Measurements from ENCODE around the gene PRRT4. TPM values are rescaled to one million over a fixed set of nuclear protein-coding genes. Genes with fewer than 3 reads are reported as not detected.

The PRRT4 gene
- total RNA-seq, 1 donor from 2014 or later, result 0.26 TPM

DNA sequence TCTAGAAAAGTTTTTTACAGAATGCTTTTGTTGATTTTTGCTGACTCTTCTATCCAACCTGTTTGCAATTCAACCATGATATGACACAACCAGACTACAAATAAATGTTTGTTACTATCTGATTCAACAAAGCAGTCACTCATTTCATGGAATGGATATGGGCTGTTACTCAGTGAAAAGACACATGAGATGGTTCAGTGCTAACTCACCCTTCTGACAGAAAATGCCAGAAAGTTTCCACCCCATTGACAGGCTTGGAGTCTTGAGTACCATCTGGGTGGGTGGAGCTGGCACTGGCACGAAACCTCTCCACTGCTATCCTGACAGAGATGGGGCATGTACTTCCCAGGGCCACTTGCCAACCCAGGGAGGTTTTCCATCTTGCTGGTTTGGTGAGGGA is 57.3 kb downstream of the PRRT4 start:
- peaks cover 56% of the 10 kb centered on the region for H3K36me3 ChIP-seq
- TF ChIP-seq, protein P1, sequence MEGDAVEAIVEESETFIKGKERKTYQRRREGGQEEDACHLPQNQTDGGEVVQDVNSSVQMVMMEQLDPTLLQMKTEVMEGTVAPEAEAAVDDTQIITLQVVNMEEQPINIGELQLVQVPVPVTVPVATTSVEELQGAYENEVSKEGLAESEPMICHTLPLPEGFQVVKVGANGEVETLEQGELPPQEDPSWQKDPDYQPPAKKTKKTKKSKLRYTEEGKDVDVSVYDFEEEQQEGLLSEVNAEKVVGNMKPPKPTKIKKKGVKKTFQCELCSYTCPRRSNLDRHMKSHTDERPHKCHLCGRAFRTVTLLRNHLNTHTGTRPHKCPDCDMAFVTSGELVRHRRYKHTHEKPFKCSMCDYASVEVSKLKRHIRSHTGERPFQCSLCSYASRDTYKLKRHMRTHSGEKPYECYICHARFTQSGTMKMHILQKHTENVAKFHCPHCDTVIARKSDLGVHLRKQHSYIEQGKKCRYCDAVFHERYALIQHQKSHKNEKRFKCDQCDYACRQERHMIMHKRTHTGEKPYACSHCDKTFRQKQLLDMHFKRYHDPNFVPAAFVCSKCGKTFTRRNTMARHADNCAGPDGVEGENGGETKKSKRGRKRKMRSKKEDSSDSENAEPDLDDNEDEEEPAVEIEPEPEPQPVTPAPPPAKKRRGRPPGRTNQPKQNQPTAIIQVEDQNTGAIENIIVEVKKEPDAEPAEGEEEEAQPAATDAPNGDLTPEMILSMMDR (IDR thresholded peaks at IDR 0.05), result no peak

DNA sequence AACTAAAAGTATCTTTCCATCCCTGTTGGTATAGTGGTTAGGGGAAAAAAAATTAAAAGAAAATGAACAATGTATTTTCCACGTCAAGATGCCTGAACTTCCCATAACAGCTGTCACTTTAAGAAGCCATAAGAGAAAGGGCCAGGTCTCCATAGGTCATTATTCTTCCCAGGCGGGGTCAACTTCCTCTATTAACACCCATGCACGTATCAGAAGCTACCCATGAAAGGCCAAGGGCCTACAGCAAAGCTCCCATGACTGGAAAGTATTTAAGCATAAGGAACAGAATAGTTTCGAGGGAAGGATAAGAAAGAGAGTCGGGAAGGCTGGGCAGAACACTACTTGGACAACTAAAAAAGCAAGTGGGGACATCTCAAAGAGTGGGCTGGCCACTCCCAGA is 57.8 kb downstream of the PRRT4 start:
- H3K9me3 ChIP-seq, result no peaks in the 10 kb centered on the region
- H3K36me3 ChIP-seq, result peaks cover 50% of the 10 kb centered on the region

More for the DNA sequence above, 57.3 kb downstream of the PRRT4 start:
- Histone ChIP-seq H3K4me3 (no peak overlapping the region), H3K27ac (no peak overlapping the region), H3K27me3 (no peaks in the 10 kb centered on the region), H3K4me1 (no peaks in the 10 kb centered on the region), H3K9me3 (no peaks in the 10 kb centered on the region)
- ATAC-seq (no peak), DNase-seq (no peak)
- intact Hi-C loops (cut with DNase I), result no loop called here

DNA sequence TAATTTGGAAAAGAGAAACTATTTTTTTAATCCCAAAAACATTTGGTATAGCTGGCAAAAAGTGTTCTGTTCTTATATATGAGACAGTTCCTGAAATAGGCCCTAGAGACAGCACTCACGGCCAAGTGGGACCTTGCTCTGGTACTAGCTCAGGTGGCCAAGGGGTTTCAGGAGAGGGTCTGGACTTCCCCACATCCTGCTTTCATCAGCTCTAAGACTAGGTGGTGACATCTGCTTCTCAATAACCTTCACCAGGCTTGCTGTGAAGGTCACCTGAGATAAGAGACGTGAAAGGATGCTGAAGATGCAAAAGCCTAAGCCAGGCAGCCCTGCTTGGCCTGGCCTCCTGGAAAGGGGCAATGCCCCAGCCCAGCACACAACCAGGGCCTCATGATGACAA is 58.4 kb downstream of the PRRT4 start:
- Histone ChIP-seq H3K36me3 (peaks cover 45% of the 10 kb centered on the region), H3K4me3 (no peak overlapping the region), H3K27ac (no peak overlapping the region), H3K4me1 (no peaks in the 10 kb centered on the region), H3K27me3 (no peaks in the 10 kb centered on the region), H3K9me3 (no peaks in the 10 kb centered on the region)
- DNase-seq (no peak), ATAC-seq (no peak)
- TF ChIP-seq, protein P1 (IDR thresholded peaks at IDR 0.05), result no peak
- intact Hi-C loops (cut with DNase I), result no loop called here

More for the DNA sequence above, 57.8 kb downstream of the PRRT4 start:
- intact Hi-C loops (cut with DNase I), result no loop called here
- no peak for ATAC-seq
- H3K4me3 ChIP-seq, result no peak overlapping the region
- H3K4me1 ChIP-seq, result no peaks in the 10 kb centered on the region
- TF ChIP-seq, protein P1 (IDR thresholded peaks at IDR 0.05), result no peak
- H3K27me3 ChIP-seq, result no peaks in the 10 kb centered on the region
- no peak for DNase-seq
- no peak overlapping the region for H3K27ac ChIP-seq

DNA sequence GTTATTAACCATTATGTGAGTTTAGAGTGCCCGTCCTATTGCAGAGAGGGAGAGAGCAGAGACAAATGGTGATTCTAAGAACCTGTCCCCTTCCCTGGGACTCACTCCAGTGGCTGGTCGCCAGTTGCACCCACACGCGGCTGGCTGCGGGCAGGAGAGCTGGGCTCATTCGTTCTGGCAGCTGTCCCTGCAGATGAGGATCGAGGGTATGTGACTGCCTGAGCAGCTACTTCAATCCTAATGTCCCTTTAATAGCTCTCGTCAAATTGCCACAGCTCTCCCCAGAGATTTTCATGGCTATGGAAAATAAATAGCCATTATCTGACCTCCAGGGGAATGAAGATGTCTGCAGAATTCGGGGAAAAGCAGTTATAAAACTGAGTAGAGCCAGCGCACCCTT is 59.4 kb downstream of the PRRT4 start:
- intact Hi-C loops (cut with DNase I), result no loop called here
- TF ChIP-seq, protein P1 (IDR thresholded peaks at IDR 0.05), result no peak
- Histone ChIP-seq H3K4me3 (no peak overlapping the region), H3K27ac (no peak overlapping the region), H3K4me1 (no peaks in the 10 kb centered on the region), H3K36me3 (peaks cover 35% of the 10 kb centered on the region), H3K27me3 (no peaks in the 10 kb centered on the region), H3K9me3 (no peaks in the 10 kb centered on the region)
- ATAC-seq (no peak), DNase-seq (no peak)

Other genes with a start within 250 kb of the PRRT4 start
- not detected for gene LEP, start 120.4 kb downstream of the PRRT4 start, total RNA-seq
- gene RBM28, start 17.8 kb downstream of the PRRT4 start, total RNA-seq, result 28.3 TPM
- gene IMPDH1, start 48.3 kb upstream of the PRRT4 start, total RNA-seq, result 59.8 TPM
- 8.9 TPM for gene HILPDA, start 94.2 kb upstream of the PRRT4 start, total RNA-seq
- gene METTL2B, start 115.1 kb upstream of the PRRT4 start, total RNA-seq, result 22.1 TPM